Measurements from ENCODE around the gene KLC4. TPM values are rescaled to one million over a fixed set of nuclear protein-coding genes. Genes with fewer than 3 reads are reported as not detected.

The KLC4 gene
- total RNA-seq, 1 donor from 2014 or later = 17.8 TPM

DNA sequence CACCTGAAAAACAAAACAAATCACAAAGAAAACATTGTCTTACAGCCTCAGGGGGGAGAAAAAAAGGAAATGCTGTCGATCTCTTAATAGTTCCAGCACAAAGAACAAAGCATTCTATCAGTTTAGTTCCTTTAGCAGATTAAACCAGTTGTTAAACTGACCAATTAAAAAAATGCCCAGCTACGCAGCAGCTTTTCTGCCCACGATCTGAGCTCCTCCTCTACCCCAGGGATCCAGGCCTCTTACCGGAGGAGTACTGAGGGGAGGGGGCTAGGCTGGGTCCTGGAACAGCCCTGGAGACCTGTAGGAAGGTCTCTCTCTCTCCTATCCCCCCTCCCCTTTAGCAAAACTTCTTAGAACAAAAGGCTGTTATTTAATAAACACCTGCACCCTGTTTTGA, 30.0 kb downstream of the KLC4 start:
- DNase-seq (ENCODE audit: low spot score in 2 of 2) = no peak
- Histone ChIP-seq H3K9me3 (no peaks in the 10 kb centered on the region), H3K27ac (no peak overlapping the region), H3K36me3 (no peaks in the 10 kb centered on the region), H3K4me1 (no peaks in the 10 kb centered on the region), H3K4me3 (no peak overlapping the region), H3K27me3 (no peaks in the 10 kb centered on the region)
- intact Hi-C loops (cut with DNase I) = no loop called here
- TF ChIP-seq, protein P1, sequence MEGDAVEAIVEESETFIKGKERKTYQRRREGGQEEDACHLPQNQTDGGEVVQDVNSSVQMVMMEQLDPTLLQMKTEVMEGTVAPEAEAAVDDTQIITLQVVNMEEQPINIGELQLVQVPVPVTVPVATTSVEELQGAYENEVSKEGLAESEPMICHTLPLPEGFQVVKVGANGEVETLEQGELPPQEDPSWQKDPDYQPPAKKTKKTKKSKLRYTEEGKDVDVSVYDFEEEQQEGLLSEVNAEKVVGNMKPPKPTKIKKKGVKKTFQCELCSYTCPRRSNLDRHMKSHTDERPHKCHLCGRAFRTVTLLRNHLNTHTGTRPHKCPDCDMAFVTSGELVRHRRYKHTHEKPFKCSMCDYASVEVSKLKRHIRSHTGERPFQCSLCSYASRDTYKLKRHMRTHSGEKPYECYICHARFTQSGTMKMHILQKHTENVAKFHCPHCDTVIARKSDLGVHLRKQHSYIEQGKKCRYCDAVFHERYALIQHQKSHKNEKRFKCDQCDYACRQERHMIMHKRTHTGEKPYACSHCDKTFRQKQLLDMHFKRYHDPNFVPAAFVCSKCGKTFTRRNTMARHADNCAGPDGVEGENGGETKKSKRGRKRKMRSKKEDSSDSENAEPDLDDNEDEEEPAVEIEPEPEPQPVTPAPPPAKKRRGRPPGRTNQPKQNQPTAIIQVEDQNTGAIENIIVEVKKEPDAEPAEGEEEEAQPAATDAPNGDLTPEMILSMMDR (IDR thresholded peaks at IDR 0.05) = no peak

DNA sequence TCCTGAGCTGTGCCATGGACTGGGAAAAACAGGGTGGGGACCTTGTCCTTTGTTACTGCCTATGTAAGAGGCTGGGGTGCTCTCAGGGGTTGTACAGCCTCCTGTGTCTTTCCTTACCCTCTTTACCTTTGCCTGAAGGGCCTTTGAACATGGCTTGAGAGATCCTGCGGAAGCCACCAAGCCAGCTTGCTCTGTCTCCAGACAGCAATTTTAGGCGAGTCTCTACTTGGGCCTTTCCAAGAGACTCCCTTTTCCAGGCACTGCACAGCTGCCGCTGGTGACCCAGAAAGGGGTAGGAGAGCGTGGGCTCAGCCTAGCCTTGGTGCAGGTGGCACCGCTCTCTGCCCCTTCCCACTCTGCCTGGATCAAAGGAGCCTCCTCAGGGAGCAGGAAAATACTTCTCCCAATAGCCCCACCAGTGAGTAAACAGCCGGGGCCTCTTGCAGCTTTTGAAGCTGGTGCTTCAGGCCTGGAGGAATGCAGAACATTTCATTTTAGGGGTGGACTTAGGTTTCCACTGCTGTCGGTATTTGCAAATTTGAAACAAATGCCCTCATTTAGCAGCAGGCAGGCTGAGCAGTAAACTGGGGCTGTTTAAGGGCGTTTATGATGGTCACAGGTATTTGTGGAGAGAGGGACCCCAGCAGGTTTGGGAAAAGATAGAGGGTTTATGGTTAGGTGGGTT, 30.6 kb downstream of the KLC4 start:
- H3K27ac ChIP-seq = no peak overlapping the region
- TF ChIP-seq, protein P1 (IDR thresholded peaks at IDR 0.05) = no peak

DNA sequence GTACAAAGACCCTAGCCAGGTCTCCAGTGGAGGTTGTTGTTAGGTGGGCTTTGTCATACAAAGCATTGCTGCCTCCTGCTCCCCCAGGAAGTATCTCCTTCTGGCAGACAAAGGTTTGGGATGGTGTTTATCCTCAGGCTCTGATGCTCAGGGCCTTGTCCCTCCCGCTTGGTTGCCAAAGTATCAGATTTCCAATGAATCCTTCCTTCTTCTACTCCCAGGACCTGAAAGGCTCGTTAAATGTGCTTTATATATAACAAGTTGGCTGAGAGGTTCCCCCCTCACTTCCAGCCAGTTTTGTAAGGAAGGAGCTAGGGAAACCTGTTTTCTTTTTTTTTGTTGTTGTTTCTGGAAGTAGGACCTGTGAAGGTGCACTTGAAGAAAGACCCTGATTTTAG, 31.1 kb downstream of the KLC4 start:
- H3K4me1 ChIP-seq = no peaks in the 10 kb centered on the region
- TF ChIP-seq, protein P1 (IDR thresholded peaks at IDR 0.05) = no peak
- H3K9me3 ChIP-seq = no peaks in the 10 kb centered on the region
- H3K36me3 ChIP-seq = no peaks in the 10 kb centered on the region
- no peak for DNase-seq (ENCODE audit: low spot score in 2 of 2)
- H3K4me3 ChIP-seq = no peak overlapping the region
- H3K27ac ChIP-seq = no peak overlapping the region
- intact Hi-C loops (cut with DNase I) = no loop called here
- no peaks in the 10 kb centered on the region for H3K27me3 ChIP-seq

More for the DNA sequence above, 30.6 kb downstream of the KLC4 start:
- no peaks in the 10 kb centered on the region for H3K9me3 ChIP-seq
- DNase-seq (ENCODE audit: low spot score in 2 of 2) = no peak
- H3K4me3 ChIP-seq = no peak overlapping the region
- H3K36me3 ChIP-seq = no peaks in the 10 kb centered on the region
- intact Hi-C loops (cut with DNase I) = no loop called here
- H3K4me1 ChIP-seq = no peaks in the 10 kb centered on the region
- H3K27me3 ChIP-seq = no peaks in the 10 kb centered on the region

DNA sequence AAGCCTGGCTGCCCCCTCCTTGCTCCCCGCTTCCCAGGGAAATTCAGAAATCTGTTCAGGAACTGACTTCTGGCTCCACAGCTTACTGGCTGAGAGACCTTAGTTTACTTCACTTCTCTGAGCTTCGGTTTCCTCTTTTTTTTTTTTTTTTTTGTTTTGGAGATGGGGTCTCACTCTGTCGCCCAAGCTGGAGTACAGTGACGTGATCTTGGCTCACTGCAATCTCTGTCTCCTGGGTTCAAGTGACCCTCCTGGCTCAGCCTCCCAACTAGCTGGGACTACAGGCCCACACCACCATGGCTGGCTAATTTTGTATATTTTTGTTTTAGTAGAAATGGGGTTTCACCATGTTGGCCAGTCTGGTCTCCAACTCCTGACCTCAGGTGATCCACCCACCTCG, 31.6 kb downstream of the KLC4 start:
- no peak overlapping the region for H3K4me3 ChIP-seq
- no peaks in the 10 kb centered on the region for H3K36me3 ChIP-seq
- H3K4me1 ChIP-seq = peaks cover 0 to 1% of the 10 kb centered on the region in 2 donors
- intact Hi-C loops (cut with DNase I) = no loop called here
- DNase-seq (ENCODE audit: low spot score in 2 of 2) = no peak
- TF ChIP-seq, protein P1 (IDR thresholded peaks at IDR 0.05) = no peak
- no peak overlapping the region for H3K27ac ChIP-seq
- no peaks in the 10 kb centered on the region for H3K27me3 ChIP-seq
- no peaks in the 10 kb centered on the region for H3K9me3 ChIP-seq

DNA sequence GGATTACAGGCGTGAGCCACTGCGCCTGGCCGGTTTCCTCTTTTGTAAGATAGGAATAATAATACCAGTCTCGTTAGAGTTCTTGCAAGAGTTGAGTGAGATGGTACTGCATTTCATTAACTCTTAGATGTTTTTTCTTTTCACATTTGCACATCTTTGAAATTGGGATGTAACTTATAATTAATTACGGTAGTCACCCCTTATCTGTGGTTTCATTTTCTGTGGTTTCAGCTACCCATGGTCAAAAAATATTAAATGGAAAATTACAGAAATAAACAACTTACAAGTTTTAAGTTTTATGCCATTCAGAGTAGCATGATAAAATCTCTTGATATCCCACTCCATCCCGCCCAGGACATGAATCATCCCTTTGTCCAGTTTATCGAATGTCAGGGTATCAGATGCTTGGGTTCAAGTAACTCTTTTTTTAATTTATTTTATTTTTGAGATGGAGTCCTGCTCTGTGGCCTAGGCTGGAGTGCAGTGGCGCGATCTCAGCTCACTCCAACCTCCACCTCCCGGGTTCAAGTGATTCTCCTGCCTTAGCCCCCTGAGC, 32.1 kb downstream of the KLC4 start:
- Histone ChIP-seq H3K9me3 (no peaks in the 10 kb centered on the region), H3K27ac (no peak overlapping the region), H3K27me3 (no peaks in the 10 kb centered on the region), H3K4me3 (no peak overlapping the region), H3K4me1 (peaks cover 3 to 6% of the 10 kb centered on the region in 2 donors), H3K36me3 (no peaks in the 10 kb centered on the region)
- TF ChIP-seq, protein P1 (IDR thresholded peaks at IDR 0.05) = no peak
- DNase-seq (ENCODE audit: low spot score in 2 of 2) = no peak
- intact Hi-C loops (cut with DNase I) = no loop called here
